ENCODE data around the gene JADE1. TPM values are rescaled to one million over a fixed set of nuclear protein-coding genes. Genes with fewer than 3 reads are reported as not detected.

JADE1 gene
- total and polyA plus RNA-seq, 2 of the 13 experiments (the other 11 are each of a cell fraction or from before 2014, with no cell fraction given), result 5.4 to 19.3 TPM

DNA sequence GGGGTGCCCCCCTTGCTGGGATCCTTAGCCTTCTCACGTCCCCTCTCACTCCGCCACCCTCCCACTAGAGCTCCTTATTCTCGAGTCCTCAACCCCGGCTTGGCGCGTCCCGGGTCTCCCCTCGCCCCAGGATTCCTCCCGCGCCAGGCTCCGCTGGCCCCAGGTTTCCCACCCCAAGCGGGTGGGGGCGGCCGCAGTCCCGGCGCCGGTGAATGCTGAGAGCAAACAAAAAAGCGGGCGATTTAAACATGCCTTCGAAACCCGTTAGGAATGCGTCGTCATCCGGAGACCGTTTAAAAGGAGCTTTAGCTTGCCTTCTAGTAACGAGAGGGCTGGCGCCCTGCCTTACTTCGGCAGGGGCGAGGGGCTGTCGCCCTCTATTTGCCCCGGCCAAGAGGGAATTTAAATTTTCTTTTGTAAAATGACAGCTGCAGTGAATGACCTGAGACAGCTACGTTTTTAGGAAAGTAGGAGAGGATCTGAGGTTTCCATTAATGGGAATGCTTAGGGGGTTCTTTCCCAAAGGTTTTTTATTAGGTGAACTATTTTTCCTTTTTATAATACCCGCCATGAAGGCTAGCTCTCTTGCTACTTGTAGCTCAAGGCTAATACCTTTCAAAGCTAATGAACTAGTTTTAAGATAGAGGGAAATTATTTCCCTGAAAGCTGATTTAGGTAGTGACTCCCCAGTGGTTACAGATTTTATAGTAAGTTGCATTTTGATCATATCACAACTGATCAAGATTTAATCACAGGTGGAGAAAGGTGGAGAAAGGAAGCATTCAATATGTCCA lies 3.1 kb downstream of the JADE1 start:
- peak overlapping the region; percentile 98 for H3K4me2 ChIP-seq (ENCODE audit: low read depth, low read length)
- DNase-seq (ENCODE audit: low spot score) (peak; percentile 76), FAIRE-seq (peak; percentile 66), ATAC-seq (peak; percentile 7)
- H3K9ac ChIP-seq (ENCODE audit: insufficient read depth, low read depth, low read length), result peak overlapping the region; percentile 88
- POLR2A ChIA-PET, result interaction anchor here (1.1 to 2.2 kb wide), 3 partner anchors 25 to 526 kb away, joined by 5 to 15 read pairs (median 10); no protein-coding TSS in a partner anchor
- no peaks in the 10 kb centered on the region; a peak in 1 of 5 replicates for H3K27me3 ChIP-seq (ENCODE audit: control insufficient read depth in 1 of 2, insufficient read depth in 2 of 2, low read length in 2 of 2)
- WGBS (ENCODE audit: low lambda C conversion rate), result under 1% methylated on average over 18 of the region's 33 CpGs
- peaks cover 35% of the 10 kb centered on the region for H3K4me1 ChIP-seq (ENCODE audit: insufficient read depth, low read length)
- H4K20me1 ChIP-seq (ENCODE audit: insufficient read depth, low read length), result peaks cover 17% of the 10 kb centered on the region
- H2AFZ ChIP-seq (ENCODE audit: low read length), result no peak overlapping the region
- peak overlapping the region; percentile 82 to 99 (median 84) for H3K4me3 ChIP-seq (replicated peaks in 1 of 3; ENCODE audit: insufficient read depth in 1 of 3, low read depth in 2 of 3, low read length in 3 of 3)
- H3K27ac ChIP-seq (ENCODE audit: extremely low read length, insufficient read depth, low read length), result peak overlapping the region; percentile 99
- peaks cover 55% of the 10 kb centered on the region for H3K79me2 ChIP-seq (ENCODE audit: insufficient read depth, low read length)
- BruUV-seq (replicated peaks), result TSS peak; percentile 38
- intact Hi-C loops (cut with micrococcal nuclease; ENCODE audit: unreplicated experiment) (loop anchor here (1.0 to 5.0 kb wide), 4 partner anchors 19 to 525 kb away; partner anchors contain the start of gene PGRMC2), in situ Hi-C loops (cut with HindIII; ENCODE audit: extremely low pct_ligation_motif_present, low pct_unique_long_range_greater_than_20kb) (loop anchor here (5.0 to 25.0 kb wide), 2 partner anchors 50 to 250 kb away; no protein-coding TSS in a partner anchor)
- CTCF ChIA-PET (ENCODE audit: low intra/inter-chr PET ratio, low total read pairs), result no interaction called here
- no peaks in the 10 kb centered on the region for H3K36me3 ChIP-seq (replicated peaks in 1 of 2; ENCODE audit: control insufficient read depth in 1 of 2, insufficient read depth in 2 of 2, low read length in 2 of 2)
- H3K9me3 ChIP-seq (ENCODE audit: low read length), result no peaks in the 10 kb centered on the region
- TF ChIP-seq PTBP1 (IDR thresholded peaks at IDR 0.05; ENCODE audit: low read depth, low read length, poor library complexity, severe bottlenecking) (no peak), ZNF816 (CRISPR knock-in tag; IDR thresholded peaks at IDR 0.05; ENCODE audit: borderline replicate concordance) (peak; percentile 47; the same call in 1 of the 2 replicates), MAF1 (CRISPR knock-in tag; IDR thresholded peaks at IDR 0.05; ENCODE audit: borderline replicate concordance) (no peak), MXI1 (IDR thresholded peaks at IDR 0.05; ENCODE audit: borderline replicate concordance, low read depth, low read length) (peak; percentile 10; the same call in 1 of the 3 replicates), SRY (CRISPR knock-in tag; IDR thresholded peaks at IDR 0.05) (0 out of 2 replicates have a peak, but pooled peaks have one; percentile 38), YEATS4 (CRISPR knock-in tag; IDR thresholded peaks at IDR 0.05; ENCODE audit: borderline replicate concordance) (no peak), KMT2B (CRISPR knock-in tag; IDR thresholded peaks at IDR 0.05) (0 out of 2 replicates have a peak, but pooled peaks have one; percentile 18), AGO1 (IDR thresholded peaks at IDR 0.05; ENCODE audit: low read depth, low read length, poor library complexity, severe bottlenecking) (peak; percentile 55), POLR2AphosphoS2 (IDR thresholded peaks at IDR 0.05; ENCODE audit: low read depth, low read length) (no peak), TAF15 (IDR thresholded peaks at IDR 0.05; ENCODE audit: low read depth, low read length, poor library complexity, severe bottlenecking) (peak; percentile 26), SSRP1 (CRISPR knock-in tag; IDR thresholded peaks at IDR 0.05) (no peak)
- TF ChIP-seq, protein P1, sequence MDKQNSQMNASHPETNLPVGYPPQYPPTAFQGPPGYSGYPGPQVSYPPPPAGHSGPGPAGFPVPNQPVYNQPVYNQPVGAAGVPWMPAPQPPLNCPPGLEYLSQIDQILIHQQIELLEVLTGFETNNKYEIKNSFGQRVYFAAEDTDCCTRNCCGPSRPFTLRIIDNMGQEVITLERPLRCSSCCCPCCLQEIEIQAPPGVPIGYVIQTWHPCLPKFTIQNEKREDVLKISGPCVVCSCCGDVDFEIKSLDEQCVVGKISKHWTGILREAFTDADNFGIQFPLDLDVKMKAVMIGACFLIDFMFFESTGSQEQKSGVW (CRISPR knock-in tag; IDR thresholded peaks at IDR 0.05; ENCODE audit: borderline replicate concordance), result no peak
- TF ChIP-seq, protein P2, sequence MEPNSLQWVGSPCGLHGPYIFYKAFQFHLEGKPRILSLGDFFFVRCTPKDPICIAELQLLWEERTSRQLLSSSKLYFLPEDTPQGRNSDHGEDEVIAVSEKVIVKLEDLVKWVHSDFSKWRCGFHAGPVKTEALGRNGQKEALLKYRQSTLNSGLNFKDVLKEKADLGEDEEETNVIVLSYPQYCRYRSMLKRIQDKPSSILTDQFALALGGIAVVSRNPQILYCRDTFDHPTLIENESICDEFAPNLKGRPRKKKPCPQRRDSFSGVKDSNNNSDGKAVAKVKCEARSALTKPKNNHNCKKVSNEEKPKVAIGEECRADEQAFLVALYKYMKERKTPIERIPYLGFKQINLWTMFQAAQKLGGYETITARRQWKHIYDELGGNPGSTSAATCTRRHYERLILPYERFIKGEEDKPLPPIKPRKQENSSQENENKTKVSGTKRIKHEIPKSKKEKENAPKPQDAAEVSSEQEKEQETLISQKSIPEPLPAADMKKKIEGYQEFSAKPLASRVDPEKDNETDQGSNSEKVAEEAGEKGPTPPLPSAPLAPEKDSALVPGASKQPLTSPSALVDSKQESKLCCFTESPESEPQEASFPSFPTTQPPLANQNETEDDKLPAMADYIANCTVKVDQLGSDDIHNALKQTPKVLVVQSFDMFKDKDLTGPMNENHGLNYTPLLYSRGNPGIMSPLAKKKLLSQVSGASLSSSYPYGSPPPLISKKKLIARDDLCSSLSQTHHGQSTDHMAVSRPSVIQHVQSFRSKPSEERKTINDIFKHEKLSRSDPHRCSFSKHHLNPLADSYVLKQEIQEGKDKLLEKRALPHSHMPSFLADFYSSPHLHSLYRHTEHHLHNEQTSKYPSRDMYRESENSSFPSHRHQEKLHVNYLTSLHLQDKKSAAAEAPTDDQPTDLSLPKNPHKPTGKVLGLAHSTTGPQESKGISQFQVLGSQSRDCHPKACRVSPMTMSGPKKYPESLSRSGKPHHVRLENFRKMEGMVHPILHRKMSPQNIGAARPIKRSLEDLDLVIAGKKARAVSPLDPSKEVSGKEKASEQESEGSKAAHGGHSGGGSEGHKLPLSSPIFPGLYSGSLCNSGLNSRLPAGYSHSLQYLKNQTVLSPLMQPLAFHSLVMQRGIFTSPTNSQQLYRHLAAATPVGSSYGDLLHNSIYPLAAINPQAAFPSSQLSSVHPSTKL (CRISPR knock-in tag; IDR thresholded peaks at IDR 0.05), result peak; percentile 10; the same call in 1 of the 2 replicates
- TF ChIP-seq, protein P3, sequence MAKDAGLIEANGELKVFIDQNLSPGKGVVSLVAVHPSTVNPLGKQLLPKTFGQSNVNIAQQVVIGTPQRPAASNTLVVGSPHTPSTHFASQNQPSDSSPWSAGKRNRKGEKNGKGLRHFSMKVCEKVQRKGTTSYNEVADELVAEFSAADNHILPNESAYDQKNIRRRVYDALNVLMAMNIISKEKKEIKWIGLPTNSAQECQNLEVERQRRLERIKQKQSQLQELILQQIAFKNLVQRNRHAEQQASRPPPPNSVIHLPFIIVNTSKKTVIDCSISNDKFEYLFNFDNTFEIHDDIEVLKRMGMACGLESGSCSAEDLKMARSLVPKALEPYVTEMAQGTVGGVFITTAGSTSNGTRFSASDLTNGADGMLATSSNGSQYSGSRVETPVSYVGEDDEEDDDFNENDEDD (CRISPR knock-in tag; IDR thresholded peaks at IDR 0.05; ENCODE audit: borderline replicate concordance), result peak; percentile 72; the same call in 1 of the 2 replicates
- TF ChIP-seq, protein P4, sequence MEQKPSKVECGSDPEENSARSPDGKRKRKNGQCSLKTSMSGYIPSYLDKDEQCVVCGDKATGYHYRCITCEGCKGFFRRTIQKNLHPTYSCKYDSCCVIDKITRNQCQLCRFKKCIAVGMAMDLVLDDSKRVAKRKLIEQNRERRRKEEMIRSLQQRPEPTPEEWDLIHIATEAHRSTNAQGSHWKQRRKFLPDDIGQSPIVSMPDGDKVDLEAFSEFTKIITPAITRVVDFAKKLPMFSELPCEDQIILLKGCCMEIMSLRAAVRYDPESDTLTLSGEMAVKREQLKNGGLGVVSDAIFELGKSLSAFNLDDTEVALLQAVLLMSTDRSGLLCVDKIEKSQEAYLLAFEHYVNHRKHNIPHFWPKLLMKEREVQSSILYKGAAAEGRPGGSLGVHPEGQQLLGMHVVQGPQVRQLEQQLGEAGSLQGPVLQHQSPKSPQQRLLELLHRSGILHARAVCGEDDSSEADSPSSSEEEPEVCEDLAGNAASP (CRISPR knock-in tag; IDR thresholded peaks at IDR 0.05; ENCODE audit: borderline replicate concordance), result no peak
